HG03039 (cell line): Measurements from ENCODE around the gene ASRGL1.

Experiments used
- ATAC-seq: cut with Tn5 transposase; IDR thresholded peaks from one replicate; pipeline ENCODE4 v1.9.1; 2021; ENCODE audit warnings: mild to moderate bottlenecking, moderate library complexity; ENCODE audit not compliant: unreplicated experiment

Gene ASRGL1

GRCh38 chr11:62438641-62439040, 101.4 kb downstream of the ASRGL1 start:
- no peak for ATAC-seq

GRCh38 chr11:62439785-62440602, 102.7 kb downstream of the ASRGL1 start:
- no peak for ATAC-seq
